NCI-H1930 (cell line): ENCODE measurements around the gene FHIT.

Experiments
- DNase-seq, 2 experiments: peaks; one replicate each; lab custom pipeline; 2025; lab: John Stamatoyannopoulos, UW

The FHIT gene

DNA sequence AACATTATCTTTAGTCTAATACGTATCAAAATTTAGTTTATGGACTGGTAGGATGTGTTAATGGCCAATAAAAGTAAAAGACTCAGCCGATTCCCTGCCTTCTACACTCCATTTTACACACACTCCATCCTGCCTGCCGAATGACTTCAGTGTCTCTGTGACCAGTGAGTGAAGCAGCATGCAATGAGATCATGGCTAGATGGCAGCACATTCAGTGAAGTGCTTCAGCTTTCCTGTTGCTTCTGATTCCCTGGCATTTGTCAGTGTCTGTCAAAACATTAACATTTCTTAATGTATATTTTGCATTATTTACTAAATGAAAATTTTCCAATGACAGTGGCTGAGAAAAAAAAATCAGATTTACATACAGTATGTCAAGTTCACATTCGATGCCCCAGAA, 412.0 kb downstream of the FHIT start:
- no peak for DNase-seq

DNA sequence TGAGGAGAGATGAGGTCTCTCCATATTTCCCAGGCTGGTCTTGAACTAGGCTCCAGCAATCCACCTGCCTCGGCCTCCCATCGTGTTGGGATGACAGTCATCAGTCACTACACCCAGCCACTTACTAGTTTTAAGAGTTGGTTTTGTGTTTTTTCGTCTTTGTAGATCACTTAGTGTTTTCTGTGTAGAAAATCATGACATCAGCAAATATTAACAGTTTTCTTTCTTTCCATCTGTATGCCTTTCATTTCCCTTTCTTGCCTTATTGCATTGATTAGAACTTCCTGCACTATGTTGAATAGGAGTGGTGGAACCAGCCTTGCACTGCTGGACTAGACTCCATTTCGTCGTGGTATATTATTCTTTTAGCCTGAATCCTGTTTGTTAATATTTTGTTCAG, 415.5 kb downstream of the FHIT start:
- no peak for DNase-seq

DNA sequence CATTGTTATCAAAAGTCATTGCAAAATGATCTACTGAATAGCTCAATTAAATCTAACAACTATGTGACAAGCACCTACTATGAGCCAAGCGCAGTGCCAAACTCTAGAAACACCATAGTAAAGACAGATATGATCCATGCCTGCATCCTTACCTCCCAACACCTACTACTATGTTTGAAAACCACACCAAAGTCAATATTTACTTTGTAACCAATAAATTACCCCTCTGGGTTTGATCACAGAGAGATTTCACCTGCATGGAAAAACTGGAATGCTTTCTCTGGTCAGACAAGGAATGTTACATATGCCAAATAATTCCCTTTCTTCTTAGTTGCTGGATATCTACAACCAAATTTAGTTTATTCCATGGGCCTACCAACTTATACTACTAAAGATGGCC, 422.2 kb downstream of the FHIT start:
- no peak for DNase-seq

DNA sequence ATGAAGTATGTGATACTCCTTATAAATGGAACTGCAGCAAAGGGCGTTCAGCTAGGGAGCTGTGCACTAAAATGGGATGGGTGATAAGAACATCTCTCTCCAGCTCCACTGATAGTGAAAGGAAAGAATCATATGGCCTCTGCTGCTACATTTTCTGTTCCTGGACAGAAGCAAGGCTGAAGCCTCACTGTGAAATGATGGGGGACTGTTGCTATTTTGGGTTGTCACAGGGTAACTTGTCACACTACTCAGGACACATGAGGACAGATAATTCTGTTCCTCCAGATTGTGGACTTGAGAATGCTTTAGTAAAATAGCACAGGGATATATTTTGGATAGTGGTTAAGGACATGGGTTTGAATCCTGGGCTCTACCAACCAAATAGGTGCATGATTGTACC, 423.6 kb downstream of the FHIT start:
- DNase-seq, result no peak

DNA sequence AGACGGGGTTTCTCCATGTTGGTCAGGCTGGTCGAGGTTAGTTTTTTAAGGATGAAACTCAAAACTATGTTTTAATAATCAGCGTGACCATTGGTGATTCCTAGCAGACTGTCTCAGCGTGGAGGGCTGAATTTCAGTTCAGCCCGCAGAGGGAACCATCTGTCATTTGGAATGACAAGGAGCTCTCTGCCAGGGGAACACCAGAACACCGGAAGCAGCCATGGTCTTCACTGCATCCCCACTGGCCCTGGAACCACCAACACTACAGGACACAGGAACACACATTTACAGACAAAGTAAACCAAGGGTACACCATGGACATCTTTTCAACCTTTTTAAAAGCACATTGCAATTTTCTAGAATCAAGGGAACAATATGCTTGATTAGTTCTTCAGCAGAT, 424.7 kb downstream of the FHIT start:
- no peak for DNase-seq

DNA sequence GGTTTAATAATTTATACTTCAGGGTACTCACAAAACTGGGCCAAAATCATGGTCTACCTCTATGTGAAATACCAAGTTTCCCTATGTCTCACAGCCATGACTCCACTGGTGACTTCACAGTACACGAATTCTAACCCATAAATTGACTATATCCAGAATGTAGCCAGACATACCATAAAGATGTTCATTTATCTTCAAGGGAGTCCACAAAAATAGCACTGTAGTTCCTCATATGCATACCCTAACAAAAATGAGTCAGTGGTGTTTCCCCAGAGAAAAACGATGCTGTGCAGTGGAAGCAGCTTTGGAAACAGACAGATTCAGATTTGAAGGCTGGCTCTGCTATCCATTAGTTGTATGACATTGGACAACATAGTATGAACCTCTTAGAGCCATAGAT, 438.8 kb downstream of the FHIT start:
- DNase-seq, result no peak

DNA sequence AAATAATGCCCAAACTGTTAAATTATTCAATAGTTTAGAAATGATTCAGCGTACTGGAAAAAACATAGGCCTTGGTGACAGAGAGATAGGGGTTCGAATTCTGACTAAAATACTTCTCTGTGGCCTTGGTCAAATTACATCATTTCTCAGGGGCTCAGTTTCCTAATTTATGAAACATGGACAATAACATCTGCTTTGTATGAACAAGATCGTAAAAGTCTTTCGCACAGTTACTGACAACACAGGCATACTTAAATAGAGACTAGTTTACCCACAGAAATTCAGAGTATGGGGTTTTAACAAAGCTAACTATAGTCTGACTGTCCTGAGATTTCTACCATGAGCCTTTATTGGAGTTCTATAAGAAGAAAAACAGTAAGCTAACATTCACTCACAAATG, 440.4 kb downstream of the FHIT start:
- DNase-seq, result no peak

DNA sequence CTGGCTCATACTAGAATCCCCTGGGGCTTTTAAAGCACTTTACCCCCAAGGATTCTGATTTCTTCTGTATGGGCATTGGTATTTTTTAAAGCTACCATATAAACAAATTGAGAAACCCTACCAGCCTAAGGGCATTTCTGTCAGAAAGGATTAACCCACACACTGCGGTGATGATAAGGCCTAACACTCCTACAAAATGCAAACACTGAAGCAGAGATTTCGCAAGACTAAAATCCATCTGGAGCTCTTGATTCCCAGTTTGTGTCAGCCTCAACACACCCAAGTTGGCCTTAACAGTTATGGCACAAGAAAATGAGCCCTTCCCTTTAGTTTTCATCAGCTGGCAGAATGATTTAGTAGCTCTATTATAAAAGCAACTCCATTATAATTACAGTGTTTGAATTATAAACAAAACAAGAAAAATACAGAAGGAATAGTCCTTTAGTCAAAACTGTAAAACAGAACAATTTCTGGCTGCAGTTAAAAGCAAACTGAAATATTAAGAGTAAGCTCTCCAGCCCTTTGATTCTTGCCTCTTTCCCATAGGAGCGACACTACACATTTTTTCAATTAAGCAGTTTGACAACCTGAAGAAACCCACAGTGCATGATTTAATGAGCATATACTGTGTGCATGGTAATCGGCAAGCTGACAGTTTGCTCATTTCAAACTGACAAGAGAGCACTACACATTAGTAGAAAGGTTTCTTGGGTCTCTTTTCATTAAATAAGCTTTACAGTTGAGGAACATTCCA, 441.2 kb downstream of the FHIT start:
- no peak for DNase-seq

DNA sequence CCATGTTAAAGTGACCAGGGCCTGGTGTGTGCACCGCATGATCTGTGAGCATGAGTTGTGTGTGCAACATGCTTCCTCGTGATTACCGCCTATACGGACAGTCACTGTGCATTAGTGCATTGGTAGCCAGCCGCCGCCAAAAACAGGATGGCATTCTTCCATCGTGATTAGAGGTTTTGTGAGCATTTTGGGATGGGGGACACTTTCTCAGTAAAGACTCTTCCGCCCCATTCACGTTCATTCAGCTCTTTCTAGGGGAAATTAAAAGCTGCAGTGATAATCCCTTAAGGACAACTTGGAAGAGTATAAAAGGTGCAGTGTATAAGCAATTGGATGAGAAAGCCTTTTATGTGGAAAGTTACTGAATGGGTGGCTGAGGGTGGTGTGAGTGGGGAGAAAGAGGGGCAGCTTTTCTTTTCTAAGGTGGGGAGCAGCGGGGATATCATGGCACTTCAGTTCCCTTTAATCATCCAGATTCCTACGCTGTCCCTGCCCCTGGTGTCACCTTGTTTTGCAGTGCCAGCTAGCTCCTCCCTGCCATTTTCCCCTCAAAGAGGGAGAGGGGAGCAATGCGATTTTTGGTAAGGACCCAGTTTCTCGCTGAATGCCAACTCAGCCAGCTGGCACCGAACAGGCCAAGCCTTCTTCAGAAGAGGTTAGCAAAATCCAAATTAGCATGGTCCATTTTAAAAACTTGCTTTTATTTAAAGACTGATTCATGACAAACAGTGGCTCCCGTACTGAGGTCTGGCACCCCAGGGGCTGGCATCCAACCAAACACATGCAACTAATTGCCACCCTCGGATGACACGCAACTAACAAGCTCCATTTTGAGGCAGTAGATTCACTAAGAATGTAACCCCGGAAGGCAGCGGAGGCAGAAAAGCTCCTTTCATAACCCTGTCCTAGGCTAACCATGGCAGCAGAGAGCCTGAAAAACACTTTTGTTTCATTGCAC, 447.8 kb downstream of the FHIT start:
- no peak for DNase-seq

DNA sequence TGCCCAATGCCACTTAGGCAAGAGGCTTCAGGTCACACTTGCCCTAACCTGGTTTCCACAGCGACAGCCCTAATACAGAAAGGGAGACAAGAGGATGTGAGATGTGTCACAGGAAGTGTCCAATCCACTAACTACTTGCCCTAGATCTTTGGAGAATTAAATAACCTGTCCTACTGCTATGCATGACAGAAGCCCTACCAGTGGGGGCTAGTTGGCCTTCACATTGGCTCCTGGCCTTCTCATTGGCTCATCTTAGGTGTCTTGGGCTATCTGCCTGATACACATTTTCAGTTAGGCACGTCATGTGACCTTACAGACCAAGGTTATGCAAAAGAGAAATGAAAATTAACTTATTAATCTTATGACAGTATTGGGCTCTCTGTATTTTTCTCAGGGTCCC, 449.9 kb downstream of the FHIT start:
- DNase-seq, result no peak

DNA sequence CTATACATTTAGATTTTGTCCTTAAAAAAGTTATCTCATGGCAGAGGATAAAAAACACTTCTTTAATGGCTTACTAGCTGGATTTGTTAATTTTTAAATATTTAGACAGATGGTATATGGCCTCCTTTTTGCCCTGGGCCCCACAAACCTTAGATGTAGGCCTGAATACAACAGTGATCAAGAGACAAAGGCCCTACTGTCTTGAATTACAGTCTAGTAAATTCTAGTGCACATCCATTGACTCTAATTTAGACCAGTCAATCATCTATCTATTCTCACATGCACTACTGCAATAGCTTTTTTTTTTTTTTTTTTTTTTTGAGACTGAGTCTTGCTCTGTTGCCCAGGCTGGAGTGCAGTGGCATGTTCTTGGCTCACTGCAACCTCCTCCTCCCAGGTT, 452.8 kb downstream of the FHIT start:
- DNase-seq, result no peak

DNA sequence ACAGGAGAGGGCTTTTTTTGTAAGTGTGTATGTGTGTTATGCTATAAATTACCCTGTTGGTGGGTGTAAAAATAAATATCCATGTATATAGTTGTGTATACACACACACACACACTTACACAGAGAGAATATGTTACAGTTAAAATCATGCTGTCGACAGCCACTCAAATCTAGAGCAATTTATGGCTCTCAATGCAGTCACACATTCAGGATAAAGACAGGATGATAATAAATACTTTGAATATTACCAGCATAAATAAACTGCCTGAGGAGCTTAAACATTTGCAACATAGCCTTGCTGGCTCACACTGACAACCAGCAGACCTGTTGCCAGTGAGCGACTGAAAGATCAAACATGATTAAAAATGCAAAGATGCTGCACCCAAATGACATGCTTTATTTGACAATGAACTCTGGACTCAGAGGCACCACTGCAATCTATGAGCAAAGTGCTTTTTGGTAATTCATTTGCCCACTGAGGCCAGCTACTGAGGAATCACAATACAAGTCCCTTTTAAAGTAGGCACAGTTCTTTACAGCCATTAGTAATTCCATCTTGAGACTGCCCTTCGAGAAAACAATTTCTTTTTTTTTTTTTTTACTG, 458.9 kb downstream of the FHIT start:
- DNase-seq, result no peak

DNA sequence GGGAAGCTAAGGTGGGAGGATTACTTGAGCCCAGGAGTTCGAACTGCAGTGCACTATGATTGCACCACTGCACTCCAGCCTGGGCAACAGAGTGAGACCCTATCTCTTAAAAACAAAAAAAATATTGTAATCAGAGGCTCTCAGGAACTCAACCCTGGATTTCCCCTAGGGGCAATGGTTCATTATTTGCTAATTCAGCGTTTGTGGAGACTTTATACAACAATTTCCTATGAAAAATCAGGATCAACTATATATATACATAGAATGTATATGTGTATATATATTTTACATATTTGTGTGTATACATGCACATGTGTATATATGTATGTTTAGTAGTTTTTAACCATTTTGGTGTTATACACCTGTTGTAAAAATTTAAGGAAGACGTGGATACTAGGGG, 463.1 kb downstream of the FHIT start:
- DNase-seq, result no peak

DNA sequence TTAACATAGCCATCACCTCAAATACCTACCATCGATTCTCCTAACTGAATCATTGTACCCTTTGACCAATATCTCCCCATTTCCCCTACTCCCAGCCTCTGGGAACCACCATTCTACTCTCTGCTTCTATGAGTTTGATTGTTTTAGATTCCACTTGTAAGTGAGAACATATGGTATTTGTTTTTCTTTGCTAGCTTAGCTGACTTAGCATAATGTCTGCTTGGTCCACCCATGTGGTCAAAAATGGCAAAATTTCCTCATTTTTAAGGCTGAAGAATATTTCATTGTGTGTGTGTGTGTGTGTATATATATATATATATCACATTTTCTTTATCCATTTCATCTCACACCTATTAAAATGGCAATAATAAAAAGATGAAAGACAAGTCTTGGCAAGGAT, 469.3 kb downstream of the FHIT start:
- DNase-seq, result no peak

DNA sequence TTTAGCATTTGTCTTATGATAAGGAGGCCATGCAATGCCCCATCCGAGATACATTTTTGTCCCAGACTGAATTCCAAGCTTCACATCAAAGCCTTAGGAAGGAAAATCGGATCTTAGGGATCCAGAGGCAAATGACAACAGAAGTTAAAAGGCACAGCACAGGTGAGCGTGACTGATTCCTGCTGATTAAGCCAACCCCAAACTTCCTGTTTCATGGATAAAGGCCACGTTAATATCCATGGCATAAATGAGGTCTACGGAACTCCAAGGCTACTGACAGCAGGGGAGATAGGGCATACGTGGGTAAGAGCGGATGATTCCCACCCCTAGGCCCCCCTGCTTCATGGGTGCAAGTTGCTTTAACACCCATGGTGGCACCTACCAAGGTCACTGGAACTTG, 471.6 kb downstream of the FHIT start:
- no peak for DNase-seq

DNA sequence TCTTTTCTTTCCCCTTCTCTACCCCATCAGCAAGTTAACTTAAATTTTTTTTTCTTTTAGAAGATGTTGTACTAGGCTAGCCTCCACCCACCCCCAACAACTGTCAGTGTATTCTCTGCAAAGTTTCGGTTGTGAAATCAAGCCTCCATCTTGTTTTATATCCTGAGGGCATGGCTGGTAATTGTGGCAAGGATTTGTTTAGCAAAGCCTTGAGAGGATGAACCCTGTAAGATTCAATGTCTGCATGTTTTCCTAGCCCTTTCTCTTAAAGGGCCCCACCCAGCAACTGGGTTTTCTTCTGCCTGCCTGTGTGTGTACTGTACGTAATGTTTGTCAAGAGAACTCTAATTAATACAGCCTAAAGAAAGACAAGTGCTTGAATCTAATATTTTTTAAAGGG, 475.3 kb downstream of the FHIT start:
- DNase-seq, result no peak

DNA sequence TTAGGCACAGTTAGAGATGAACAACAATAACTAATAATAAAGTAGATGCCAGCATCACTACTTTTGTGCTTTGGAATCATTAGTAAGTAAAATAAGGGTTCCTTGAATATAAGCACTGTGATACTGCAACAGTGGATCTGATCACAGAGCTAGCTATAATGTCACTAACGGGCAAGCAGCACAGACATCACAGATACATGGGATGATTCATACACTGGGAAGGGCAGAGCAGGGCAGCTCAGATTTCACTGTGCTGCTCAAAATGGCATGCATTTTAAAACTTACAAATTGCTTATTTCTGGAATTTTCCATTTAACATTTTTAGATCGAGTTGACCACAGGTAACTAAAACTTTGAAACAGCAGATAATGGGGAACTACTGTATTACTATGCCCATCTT, 476.6 kb downstream of the FHIT start:
- DNase-seq, result no peak

DNA sequence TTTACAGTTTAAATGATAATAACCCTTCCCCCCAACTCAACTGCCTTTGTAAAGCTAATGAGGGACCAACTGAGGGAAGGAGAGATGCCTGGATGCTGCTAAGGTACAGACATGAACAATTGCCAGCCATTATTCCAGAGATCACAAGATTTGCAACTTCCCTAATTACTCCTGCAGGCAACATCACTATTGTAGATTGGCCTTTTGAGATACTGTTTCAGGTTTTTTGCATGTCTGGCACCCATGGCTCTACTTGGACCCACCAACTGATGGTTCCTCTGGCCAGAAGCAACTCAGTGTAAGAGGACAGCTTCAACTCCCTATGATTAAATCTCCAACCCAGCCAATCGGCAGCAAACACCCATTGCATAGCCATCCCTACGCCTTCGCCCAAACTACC, 478.7 kb downstream of the FHIT start:
- DNase-seq, result no peak

DNA sequence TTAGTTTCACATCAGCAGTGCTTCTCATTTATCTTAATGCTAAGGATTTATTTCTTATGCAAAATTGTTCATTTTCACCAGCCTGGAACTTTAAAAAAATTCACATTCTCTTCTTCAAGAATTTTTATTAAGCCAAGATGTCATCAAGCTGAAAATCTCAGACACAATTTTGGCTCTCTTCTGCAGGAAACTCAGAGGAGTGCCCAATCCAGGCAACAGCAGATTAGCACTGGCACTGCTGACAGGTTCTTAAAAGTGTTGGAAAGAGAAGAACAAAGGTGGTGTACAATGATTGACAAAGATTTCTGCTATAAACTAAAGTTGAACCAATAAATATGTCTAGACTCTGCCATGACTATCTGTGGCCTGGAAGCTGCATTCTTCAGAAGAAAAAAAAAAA, 479.5 kb downstream of the FHIT start:
- no peak for DNase-seq

DNA sequence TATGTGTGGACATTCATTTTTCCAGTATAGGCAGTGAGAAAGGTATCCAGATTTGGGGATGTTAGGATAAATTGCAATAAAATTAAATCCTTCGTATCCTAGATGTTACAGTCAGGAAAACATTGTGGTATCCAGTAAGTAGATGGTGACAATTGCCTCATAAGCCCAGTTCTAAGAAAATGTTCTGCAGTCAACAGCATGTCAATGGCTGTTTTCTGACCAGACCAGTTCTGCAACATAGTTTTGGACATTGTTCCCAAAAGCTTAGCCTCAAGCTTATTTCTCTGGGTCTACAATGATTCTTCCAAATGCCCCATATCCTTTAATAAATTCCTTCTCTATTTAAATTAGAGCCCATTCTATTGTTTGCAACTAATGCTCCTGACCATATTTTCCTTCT, 480.7 kb downstream of the FHIT start:
- no peak for DNase-seq

DNA sequence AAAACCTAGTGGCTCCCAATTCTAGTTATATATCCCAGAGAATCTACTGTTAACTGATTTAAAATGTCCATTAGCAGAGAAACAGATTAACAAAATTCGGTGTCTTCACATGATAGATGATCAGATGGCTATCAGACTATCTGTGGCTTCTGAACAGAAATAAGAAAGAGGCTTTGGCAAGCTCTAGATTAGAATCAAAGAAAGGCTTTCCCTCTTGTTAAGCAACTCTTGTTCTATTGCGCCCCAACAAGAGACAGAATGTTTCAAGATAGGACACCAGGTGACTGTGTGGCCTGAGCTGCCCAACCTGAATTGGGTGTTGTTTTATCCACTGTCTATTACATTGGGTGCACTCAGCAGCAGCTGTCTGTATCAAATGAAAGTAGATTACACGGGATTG, 483.7 kb downstream of the FHIT start:
- no peak for DNase-seq

DNA sequence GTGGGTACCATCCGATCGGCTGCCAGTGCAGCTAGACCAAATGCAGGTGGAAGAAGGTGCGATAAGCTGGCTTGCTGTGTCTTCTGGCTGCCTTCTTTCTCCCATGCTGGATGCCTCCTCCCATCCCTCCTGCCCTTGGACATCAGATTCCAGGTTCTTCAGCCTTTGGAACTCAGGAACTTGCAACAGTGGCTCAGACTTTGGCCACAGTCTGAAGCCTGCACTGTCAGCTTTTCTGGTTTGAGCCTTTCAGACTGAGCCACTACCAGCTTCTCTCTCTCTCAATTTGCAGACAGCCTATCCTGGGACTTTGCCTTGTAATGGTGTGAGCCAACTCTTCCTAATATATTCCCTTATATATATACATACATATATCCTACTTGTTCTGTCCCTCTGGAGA, 485.5 kb downstream of the FHIT start:
- DNase-seq, result no peak

DNA sequence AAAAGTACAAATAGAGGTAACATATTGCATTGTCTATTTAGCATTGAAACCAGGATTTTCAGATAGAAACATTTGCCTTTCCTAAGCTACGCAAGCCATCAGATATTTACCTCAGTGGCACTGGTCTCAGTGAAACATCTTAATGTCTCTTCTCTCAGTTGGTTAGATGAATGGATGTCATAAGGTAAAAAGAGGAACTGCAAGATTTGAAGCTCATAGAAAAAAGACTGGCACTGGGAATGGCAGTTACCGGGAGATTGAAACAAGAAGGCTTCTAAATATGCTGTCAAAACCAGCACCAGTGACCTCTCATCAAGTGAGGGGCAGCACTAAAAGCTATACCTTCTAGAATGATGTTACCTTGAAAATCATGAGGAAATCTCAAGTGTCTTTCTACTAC, 486.4 kb downstream of the FHIT start:
- no peak for DNase-seq
